Liver (tissue), 9 donors: ENCODE data around the gene TMEM164. TPM values are rescaled to one million over a fixed set of nuclear protein-coding genes. Genes with fewer than 3 reads are reported as not detected.

Experiments
- DNase-seq: peaks from one replicate; pipeline ENCODE4 v3.0.0-alpha.2; 2017; ENCODE audit warnings: low spot score
- H3K27ac ChIP-seq, 2 donors: one replicate each; pipeline ENCODE4 v1.7.0; 2013; ENCODE audit warnings: inconsistent platforms in 2 of 2, low read length in 2 of 2, control low read depth in 1 of 2, low read depth in 1 of 2, mild to moderate bottlenecking in 1 of 2
- H3K27me3 ChIP-seq, 4 donors: one replicate each; pipeline versions ENCODE4 v1.6.1 to v1.7.0; 2013; ENCODE audit warnings: low read length in 3 of 4, inconsistent platforms in 1 of 4, mild to moderate bottlenecking in 1 of 4, moderate library complexity in 1 of 4; ENCODE audit not compliant: control insufficient read depth in 4 of 4, insufficient read depth in 4 of 4
- H3K36me3 ChIP-seq, 4 donors: one replicate each; pipeline versions ENCODE4 v1.6.1 to v1.7.0; 2013; ENCODE audit warnings: low read length in 3 of 4, mild to moderate bottlenecking in 3 of 4, low read depth in 1 of 4, moderate library complexity in 1 of 4; ENCODE audit not compliant: control insufficient read depth in 4 of 4, insufficient read depth in 3 of 4
- H3K4me1 ChIP-seq, 4 donors: one replicate each; pipeline versions ENCODE4 v1.6.1 to v1.7.0; 2013; ENCODE audit warnings: low read length in 3 of 4, mild to moderate bottlenecking in 3 of 4, moderate library complexity in 1 of 4; ENCODE audit not compliant: control insufficient read depth in 4 of 4, insufficient read depth in 4 of 4
- H3K4me3 ChIP-seq, 3 donors: one replicate each; pipeline versions ENCODE4 v1.6.1 to v1.7.0; 2013; ENCODE audit warnings: low read length in 3 of 3, control low read depth in 1 of 3, low read depth in 1 of 3, mild to moderate bottlenecking in 1 of 3
- H3K9ac ChIP-seq, 2 donors: one replicate each; pipeline ENCODE4 v1.7.0; 2013; ENCODE audit warnings: low read length in 2 of 2, mild to moderate bottlenecking in 2 of 2, moderate library complexity in 2 of 2, control low read depth in 1 of 2, low read depth in 1 of 2
- H3K9me3 ChIP-seq, 4 donors: one replicate each; pipeline versions ENCODE4 v1.6.1 to v1.7.0; 2013; ENCODE audit warnings: low read length in 3 of 4; ENCODE audit not compliant: control insufficient read depth in 4 of 4
- ATF3 ChIP-seq: IDR thresholded peaks from 2 replicates; pipeline ENCODE4 v1.6.1; 2016; ENCODE audit warnings: antibody characterized with exemption
- EGR1 ChIP-seq, 2 donors: IDR thresholded peaks; 2 replicates each; pipeline ENCODE4 v1.6.1; 2016 to 2018; ENCODE audit warnings: antibody characterized with exemption in 2 of 2, low read depth in 2 of 2
- FOXA1 ChIP-seq: IDR thresholded peaks from 2 replicates; pipeline ENCODE4 v1.6.1; 2016; ENCODE audit warnings: antibody characterized with exemption
- FOXA2 ChIP-seq: IDR thresholded peaks from 2 replicates; pipeline ENCODE4 v1.6.1; 2016; ENCODE audit warnings: antibody characterized with exemption
- GABPA ChIP-seq, 2 donors: IDR thresholded peaks in 1 of 2; conservative IDR thresholded peaks in 1 of 2; 2 replicates each; pipeline ENCODE4 v1.6.1; 2016; ENCODE audit warnings: antibody characterized with exemption in 2 of 2, mild to moderate bottlenecking in 1 of 2, moderate library complexity in 1 of 2
- HNF4A ChIP-seq, 2 donors: conservative IDR thresholded peaks; 2 replicates each; pipeline ENCODE4 v1.6.1; 2016; ENCODE audit warnings: antibody characterized with exemption in 2 of 2, mild to moderate bottlenecking in 2 of 2
- HNF4G ChIP-seq: IDR thresholded peaks from 2 replicates; pipeline ENCODE4 v1.6.1; 2016; ENCODE audit warnings: antibody characterized with exemption
- JUND ChIP-seq, 2 donors: IDR thresholded peaks; 2 replicates each; pipeline ENCODE4 v1.6.1; 2016; ENCODE audit warnings: antibody characterized with exemption in 2 of 2
- NR2F2 ChIP-seq: IDR thresholded peaks from 2 replicates; pipeline ENCODE4 v1.6.1; 2016; ENCODE audit warnings: antibody characterized with exemption
- RAD21 ChIP-seq, 2 donors: IDR thresholded peaks; 2 replicates each; pipeline ENCODE4 v1.6.1; 2016; ENCODE audit warnings: antibody characterized with exemption in 2 of 2, mild to moderate bottlenecking in 2 of 2
- RXRA ChIP-seq, 2 donors: IDR thresholded peaks; 2 replicates each; pipeline ENCODE4 v1.6.1; 2017 to 2018; ENCODE audit warnings: antibody characterized with exemption in 2 of 2, mild to moderate bottlenecking in 1 of 2
- SP1 ChIP-seq: IDR thresholded peaks from 2 replicates; pipeline ENCODE4 v1.6.1; 2018; ENCODE audit warnings: antibody characterized with exemption, mild to moderate bottlenecking
- TAF1 ChIP-seq: conservative IDR thresholded peaks from 2 replicates; pipeline ENCODE4 v1.6.1; 2016; ENCODE audit warnings: antibody characterized with exemption, mild to moderate bottlenecking
- YY1 ChIP-seq: IDR thresholded peaks from 2 replicates; pipeline ENCODE4 v1.6.1; 2016; ENCODE audit warnings: antibody characterized with exemption, mild to moderate bottlenecking
- ZBTB33 ChIP-seq: IDR thresholded peaks from 2 replicates; pipeline ENCODE4 v1.6.1; 2016; ENCODE audit warnings: antibody characterized with exemption
- WGBS: extraction: QIAGEN DNeasy Blood & Tissue Kit; methylation state at CpG from one replicate; pipeline ENCODE4 v1.1.7; 2013; 5-methylcytosine and 5-hydroxymethylcytosine counted together
- polyA plus RNA-seq, 2 donors: library from polyadenylated mRNA; stranded (reverse) in 1 of 2; unstranded in 1 of 2; fragments of 200-250 nt in 1 of 2; fragments of >200 nt in 1 of 2; fragmentation: Nextera tagmentation in 1 of 2; extraction: Ambion mirVana in 1 of 2; gene quantifications; one replicate each; pipeline versions ENCODE4 v1.2.1 to v1.2.3, GENCODE V29; 2013 to 2015
- total RNA-seq, 2 donors: library from RNA; depleted of rRNA; stranded (reverse); fragments of >200 nt; gene quantifications; one replicate each; pipeline ENCODE4 v1.2.3, GENCODE V29; 2014
- TF ChIP-seq, protein P1 (sequence below): fragments of 150-350 bp; IDR thresholded peaks from 2 replicates; pipeline ENCODE4 v1.5.1; 2017; ENCODE audit warnings: improper control_type of control experiment, low read depth, low read length; ENCODE audit not compliant: missing input control
- TF ChIP-seq, protein P2 (sequence below): IDR thresholded peaks from 2 replicates; pipeline ENCODE4 v1.6.1; 2016; ENCODE audit warnings: antibody characterized with exemption
- TF ChIP-seq, protein P3 (sequence below): IDR thresholded peaks from 2 replicates; pipeline ENCODE4 v1.6.1; 2016; ENCODE audit warnings: antibody characterized with exemption, mild to moderate bottlenecking
- donor health status: healthy.
- donor health status: healthy.
- donor health status: healthy.
- donor health status: healthy.
- donor health status: healthy.

TMEM164 gene
- total and polyA plus RNA-seq, 4 donors: 0.40 to 8.5 (median 2.9) TPM

DNA sequence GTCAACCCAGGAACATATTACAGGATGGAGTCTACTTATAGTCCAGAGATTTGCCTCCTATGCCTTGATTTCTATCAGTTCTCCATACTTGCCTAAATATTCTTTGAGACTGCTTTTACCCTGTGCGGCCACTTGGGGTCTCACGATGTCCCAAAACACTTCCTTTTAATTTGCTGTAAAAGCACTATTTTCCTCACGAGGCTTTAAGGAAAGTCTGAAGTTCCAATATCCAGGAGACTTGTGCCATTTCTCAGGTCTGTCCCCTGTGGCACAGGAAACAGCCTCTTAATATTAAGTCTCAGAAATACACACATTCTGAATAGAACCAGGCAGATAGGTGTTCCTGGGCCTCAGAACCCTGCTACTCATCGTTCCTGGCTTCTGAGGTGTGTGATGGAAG lies 142.9 kb downstream of the TMEM164 start:
- H3K4me3 ChIP-seq: no peak overlapping the region
- 25% methylated on average over 4 of the region's 4 CpGs for WGBS
- no peak overlapping the region for H3K9ac ChIP-seq
- no peak overlapping the region for H3K27ac ChIP-seq
- no peaks in the 10 kb centered on the region for H3K27me3 ChIP-seq
- H3K4me1 ChIP-seq: no peaks in the 10 kb centered on the region
- TF ChIP-seq, protein P1, sequence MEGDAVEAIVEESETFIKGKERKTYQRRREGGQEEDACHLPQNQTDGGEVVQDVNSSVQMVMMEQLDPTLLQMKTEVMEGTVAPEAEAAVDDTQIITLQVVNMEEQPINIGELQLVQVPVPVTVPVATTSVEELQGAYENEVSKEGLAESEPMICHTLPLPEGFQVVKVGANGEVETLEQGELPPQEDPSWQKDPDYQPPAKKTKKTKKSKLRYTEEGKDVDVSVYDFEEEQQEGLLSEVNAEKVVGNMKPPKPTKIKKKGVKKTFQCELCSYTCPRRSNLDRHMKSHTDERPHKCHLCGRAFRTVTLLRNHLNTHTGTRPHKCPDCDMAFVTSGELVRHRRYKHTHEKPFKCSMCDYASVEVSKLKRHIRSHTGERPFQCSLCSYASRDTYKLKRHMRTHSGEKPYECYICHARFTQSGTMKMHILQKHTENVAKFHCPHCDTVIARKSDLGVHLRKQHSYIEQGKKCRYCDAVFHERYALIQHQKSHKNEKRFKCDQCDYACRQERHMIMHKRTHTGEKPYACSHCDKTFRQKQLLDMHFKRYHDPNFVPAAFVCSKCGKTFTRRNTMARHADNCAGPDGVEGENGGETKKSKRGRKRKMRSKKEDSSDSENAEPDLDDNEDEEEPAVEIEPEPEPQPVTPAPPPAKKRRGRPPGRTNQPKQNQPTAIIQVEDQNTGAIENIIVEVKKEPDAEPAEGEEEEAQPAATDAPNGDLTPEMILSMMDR: peak; percentile 54
- no peak for TF ChIP-seq ATF3
- peak; percentile 21 to 69 for TF ChIP-seq RAD21 (IDR thresholded peaks at IDR 0.05)
- no peaks in the 10 kb centered on the region for H3K9me3 ChIP-seq
- DNase-seq: no peak
- no peaks in the 10 kb centered on the region for H3K36me3 ChIP-seq

DNA sequence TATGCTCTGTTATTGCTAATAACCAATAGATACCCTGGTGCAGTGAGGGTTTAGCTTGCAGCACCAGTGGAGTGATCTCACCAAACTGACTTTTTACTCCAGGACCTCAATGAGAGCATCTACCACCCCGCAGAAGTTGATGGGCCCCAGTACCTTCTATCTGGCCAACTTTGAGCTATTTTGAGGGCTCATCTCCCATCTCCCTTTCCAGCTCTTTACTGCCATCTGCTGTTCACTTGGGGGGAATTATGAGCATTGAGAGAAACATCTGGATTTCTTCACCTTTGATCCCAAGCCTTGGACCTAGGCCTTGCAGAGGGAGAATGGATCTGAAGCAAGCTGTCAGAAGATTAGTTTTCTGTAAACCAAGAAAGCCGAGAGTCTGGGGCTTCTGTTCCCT lies 143.6 kb downstream of the TMEM164 start:
- no peaks in the 10 kb centered on the region for H3K27me3 ChIP-seq
- no peaks in the 10 kb centered on the region for H3K9me3 ChIP-seq
- no peak overlapping the region for H3K27ac ChIP-seq
- H3K9ac ChIP-seq: no peak overlapping the region
- H3K4me1 ChIP-seq: no peaks in the 10 kb centered on the region
- H3K36me3 ChIP-seq: no peaks in the 10 kb centered on the region
- WGBS: 21% methylated on average over 2 of the region's 2 CpGs
- H3K4me3 ChIP-seq: no peak overlapping the region
- TF ChIP-seq FOXA2: no peak
- no peak for TF ChIP-seq GABPA (IDR thresholded peaks at IDR 0.05 in 1 of 2, conservative IDR thresholded peaks at IDR 0.05 in 1 of 2)
- peak; percentile 79 to 89 for TF ChIP-seq RAD21 (IDR thresholded peaks at IDR 0.05)
- no peak for TF ChIP-seq ATF3
- TF ChIP-seq, protein P1: peak; percentile 70
- no peak for TF ChIP-seq FOXA1
- TF ChIP-seq ZBTB33: no peak
- TF ChIP-seq, protein P2, sequence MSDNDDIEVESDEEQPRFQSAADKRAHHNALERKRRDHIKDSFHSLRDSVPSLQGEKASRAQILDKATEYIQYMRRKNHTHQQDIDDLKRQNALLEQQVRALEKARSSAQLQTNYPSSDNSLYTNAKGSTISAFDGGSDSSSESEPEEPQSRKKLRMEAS: no peak
- no peak for TF ChIP-seq HNF4G
- peak; percentile 89 for TF ChIP-seq NR2F2
- TF ChIP-seq YY1: no peak
- TF ChIP-seq, protein P3, sequence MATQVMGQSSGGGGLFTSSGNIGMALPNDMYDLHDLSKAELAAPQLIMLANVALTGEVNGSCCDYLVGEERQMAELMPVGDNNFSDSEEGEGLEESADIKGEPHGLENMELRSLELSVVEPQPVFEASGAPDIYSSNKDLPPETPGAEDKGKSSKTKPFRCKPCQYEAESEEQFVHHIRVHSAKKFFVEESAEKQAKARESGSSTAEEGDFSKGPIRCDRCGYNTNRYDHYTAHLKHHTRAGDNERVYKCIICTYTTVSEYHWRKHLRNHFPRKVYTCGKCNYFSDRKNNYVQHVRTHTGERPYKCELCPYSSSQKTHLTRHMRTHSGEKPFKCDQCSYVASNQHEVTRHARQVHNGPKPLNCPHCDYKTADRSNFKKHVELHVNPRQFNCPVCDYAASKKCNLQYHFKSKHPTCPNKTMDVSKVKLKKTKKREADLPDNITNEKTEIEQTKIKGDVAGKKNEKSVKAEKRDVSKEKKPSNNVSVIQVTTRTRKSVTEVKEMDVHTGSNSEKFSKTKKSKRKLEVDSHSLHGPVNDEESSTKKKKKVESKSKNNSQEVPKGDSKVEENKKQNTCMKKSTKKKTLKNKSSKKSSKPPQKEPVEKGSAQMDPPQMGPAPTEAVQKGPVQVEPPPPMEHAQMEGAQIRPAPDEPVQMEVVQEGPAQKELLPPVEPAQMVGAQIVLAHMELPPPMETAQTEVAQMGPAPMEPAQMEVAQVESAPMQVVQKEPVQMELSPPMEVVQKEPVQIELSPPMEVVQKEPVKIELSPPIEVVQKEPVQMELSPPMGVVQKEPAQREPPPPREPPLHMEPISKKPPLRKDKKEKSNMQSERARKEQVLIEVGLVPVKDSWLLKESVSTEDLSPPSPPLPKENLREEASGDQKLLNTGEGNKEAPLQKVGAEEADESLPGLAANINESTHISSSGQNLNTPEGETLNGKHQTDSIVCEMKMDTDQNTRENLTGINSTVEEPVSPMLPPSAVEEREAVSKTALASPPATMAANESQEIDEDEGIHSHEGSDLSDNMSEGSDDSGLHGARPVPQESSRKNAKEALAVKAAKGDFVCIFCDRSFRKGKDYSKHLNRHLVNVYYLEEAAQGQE: no peak
- no peak for TF ChIP-seq TAF1
- TF ChIP-seq EGR1 (IDR thresholded peaks at IDR 0.05; ENCODE audit: low read depth in 2 of 2): no peak
- peak; percentile 17 to 62 for TF ChIP-seq HNF4A (conservative IDR thresholded peaks at IDR 0.05)
- no peak for TF ChIP-seq SP1
- TF ChIP-seq JUND (IDR thresholded peaks at IDR 0.05): no peak
- no peak for TF ChIP-seq RXRA (IDR thresholded peaks at IDR 0.05)
- no peak for DNase-seq
